Nucleus accumbens (tissue), 56 donors: ENCODE results near the gene ELL3.
A peak's percentile ranks its signal among the peaks of the same experiment; 100 is the strongest.
"Not testable (repeated sequence)": the region's sequence is repeated elsewhere in the genome, so short reads cannot be mapped to it uniquely, and the experiment has no call there.

ENCODE experiments used
- DNase-seq, 56 donors: peaks; one replicate each; lab custom pipeline; 2025; lab: John Stamatoyannopoulos, UW

Gene ELL3, protein sequence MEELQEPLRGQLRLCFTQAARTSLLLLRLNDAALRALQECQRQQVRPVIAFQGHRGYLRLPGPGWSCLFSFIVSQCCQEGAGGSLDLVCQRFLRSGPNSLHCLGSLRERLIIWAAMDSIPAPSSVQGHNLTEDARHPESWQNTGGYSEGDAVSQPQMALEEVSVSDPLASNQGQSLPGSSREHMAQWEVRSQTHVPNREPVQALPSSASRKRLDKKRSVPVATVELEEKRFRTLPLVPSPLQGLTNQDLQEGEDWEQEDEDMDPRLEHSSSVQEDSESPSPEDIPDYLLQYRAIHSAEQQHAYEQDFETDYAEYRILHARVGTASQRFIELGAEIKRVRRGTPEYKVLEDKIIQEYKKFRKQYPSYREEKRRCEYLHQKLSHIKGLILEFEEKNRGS

DNA sequence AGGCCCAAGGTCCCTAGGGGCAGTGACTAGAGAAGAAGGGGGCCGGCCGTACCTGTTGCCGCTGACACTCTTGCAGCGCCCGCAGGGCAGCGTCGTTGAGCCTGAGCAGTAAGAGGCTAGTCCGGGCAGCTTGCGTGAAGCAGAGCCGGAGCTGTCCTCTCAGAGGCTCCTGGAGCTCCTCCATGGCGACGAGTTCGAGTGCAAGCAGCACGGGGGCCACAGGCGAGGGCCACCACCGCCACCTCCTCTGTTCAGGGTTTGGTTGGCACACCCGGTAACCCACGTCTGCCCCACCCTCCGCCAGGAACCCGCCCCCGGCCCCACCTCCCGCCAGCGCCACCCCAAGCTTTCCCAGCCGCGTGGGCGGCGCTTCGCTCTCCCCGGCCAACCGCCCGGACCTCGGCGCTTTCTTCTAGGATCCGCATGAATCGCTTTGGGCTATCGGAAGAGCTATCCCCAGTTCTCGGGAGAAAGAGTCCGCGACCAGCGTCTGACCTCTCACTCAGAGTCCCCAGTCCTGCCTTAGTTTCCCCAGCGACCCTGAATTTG is at the start of gene ELL3:
ELL3 (minus strand) TSS at position 249 of the 549 bp plus-strand sequence; CDS start at position 184, 65 bp downstream.
- peak in 42 of 56 donors; percentile 15 to 73 (median 48) for DNase-seq

DNA sequence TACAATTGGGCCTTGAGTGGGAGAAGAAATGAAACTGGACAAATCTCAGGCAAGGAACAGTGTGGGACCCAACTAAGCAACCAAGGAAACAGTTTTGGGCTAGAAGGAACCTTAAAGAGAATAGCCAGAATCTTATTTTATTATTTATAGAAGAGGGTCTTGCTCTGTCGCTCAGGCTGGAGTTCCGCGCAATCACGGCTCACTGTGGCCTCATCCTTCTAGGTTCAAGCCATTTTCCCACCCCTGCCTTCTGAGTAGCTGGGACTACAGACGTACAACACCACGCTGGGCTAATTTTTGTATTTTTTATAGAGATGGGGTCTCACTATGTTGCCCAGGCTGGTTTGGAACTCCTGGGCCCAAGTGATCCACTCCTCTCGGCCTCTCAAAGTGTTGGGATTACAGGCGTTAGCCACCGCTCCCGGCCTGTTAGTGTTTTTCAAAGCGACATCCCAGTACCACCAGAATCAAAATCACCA is 49.3 kb upstream of the ELL3 start:
- DNase-seq = no peak

DNA sequence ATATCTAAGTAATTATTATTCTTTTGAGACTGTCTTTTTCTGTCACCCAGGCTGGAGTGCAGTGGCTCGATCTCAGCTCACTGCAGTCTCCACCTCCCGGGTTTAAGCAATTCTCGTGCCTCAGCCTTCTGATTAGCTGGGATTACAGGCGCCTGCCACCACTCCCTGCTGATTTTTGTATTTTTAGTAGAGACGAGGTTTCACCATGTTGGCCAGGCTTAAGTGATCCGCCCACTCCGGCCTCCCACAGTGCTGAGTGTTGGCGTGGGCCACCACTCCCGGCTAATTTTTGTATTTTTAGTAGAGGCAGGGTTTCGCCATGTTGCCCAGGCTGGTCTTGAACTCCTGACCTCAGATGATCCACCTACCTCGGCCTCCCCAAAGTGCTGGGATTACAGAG is 48.5 kb upstream of the ELL3 start:
- DNase-seq = not testable (repeated sequence)

DNA sequence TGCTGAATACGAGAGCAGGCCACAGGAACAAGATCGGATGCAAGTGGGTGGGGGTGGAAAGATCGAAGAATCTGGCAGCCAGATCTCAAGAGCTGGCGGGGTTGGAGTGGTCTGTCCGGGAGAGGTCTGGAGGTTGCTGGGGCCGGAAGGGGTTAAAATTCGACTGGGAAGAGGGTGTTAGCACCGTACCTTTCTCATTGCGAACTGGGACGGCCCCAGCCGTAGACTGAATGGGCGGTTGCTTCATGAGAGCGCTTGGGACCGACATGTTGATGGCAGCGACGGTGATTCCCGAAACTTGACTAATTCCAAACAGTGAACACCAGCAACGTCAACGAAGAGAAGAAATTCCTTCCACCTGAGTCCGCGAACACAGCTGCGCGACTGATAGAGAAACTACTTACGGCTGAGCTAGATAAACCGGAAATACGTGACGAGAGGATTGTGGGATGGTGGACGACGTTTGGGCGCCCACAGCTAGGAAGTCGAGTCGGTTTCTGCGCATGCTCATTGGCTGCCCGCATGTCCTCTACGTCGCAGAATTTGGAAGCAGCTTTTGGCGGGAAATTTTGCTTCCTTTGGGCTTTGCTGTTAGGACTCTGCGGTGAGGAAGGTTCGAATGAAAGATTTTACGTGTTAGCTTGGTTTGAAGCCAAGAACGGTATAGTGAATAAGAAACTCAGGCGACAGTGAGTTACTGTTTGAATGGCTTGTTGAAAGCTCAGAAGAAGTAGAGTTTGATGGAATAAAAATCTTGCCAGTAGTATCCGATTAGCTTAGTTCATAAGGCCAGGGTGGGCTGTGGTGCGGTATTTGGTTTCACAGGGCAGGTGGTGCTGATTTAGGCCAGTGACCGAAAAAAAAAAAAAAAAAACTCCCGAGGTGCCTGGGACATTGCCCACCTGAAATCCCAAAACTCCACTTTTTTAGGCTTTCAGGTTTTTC is 47.8 kb upstream of the ELL3 start, which contains the start of gene MFAP1:
MFAP1 (minus strand) TSS at position 389 of the 945 bp plus-strand sequence; CDS start at position 268, 121 bp downstream.
- peak; percentile 29 to 97 (median 90) for DNase-seq

DNA sequence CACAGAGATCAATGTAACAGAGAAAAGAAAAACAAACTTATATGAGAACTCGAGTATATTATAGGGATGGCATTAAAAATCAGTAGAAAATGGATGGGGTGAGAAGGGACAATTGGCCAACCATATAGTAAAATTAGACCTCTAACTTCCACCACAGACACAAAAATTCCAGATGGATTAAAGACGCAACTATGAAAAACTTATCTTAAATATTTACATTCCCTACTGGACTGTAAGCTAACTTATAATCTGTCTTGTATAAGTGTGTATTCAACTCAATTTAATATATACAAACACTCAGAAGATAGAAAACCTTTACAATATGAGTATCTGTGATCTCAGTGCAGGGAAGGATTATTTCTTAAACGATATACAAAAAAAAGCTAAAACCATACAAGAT is 44.7 kb upstream of the ELL3 start:
- no peak for DNase-seq

DNA sequence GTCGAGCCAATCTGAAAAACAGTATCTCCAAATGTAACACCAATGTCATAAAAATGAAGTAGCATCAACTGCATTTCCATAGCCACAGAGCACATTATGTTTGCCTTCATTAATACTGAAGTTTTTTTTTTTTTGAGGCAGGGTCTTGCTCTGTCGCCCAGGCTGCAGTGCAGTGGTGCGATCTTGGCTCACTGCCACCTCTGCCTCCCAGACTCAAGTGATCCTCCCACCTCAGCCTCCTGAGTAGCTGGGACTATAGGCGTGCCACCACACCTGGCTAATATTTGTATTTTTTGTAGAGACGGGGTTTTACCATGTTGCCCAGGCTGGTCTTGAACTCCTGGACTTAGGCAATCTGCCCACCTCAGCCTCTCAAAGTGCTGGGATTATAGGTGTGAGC is 38.3 kb upstream of the ELL3 start:
- not testable (repeated sequence) for DNase-seq

DNA sequence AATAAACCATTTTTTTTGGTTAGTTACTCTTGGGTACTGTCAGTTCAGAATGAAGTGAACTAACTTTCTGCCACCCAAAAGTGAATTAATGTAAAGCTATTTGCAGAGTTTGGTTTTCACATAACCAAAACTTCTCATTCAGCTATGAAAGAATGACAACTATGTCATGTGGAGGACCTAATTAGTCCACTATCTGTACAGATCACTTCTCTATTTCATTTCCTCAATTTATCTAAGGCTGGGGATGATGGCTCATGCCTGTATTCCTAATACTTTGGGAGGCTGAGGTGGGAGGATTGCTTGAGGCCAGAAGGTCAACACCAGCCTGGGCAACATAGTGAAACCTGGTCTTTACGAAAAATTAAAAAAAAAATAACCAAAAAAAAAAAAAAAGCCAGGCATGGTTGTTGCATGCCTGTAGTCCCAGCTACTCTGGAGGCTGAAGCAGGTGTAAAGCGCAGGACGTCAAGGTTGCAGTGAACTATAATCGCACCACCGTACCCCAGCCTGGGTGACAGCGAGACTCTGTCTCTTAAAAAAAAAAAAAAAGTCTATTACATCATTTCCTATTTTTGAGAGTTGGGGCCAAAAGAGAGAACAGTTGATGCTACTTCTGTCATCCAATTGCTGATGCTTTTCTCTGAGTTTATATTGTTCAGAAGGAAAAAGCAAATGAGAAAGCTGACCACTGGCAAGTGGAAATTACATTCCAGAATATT is 32.4 kb upstream of the ELL3 start:
- DNase-seq = no peak

DNA sequence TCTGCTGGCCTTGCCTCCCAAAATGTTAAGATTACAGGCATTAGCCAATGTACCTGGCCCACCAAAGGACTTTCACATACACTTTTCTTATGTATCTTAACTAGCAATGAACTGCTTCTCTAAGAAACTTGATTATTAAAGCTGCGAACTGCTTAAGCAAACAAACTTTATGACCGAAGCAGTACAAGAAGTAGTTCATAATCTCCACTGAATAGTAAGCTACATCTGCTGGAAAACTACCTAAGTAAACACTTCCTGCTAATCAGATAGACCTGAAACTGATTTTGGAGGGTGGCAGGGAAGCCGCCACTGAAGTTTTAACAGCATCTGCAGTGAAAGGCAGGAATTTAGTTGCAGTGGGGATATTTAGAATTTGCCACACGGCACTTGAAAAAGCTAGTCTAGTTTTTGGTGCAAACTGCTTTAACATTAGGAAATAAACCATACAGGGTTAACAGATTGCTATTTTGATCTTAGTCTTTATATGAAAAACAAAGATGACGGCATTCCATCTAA is 31.7 kb upstream of the ELL3 start:
- DNase-seq = no peak

DNA sequence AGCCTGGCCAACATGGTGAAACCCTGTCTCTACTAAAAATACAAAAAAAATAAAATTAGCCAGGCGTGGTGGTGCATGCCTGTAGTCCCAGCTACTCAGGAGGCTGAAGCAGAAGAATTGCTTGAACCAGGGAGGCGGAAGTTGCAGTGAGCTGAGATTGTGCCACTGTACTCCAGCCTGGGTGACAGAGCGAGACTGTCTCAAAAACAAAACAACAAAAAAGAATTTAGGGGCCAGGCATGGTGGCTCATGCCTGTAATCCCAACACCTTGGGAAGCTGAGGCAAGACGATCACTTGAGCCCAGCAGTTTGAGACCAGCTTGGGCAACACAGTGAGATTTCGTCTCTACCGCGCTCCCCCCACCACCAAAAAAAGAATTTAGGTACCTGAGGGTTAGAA is 25.9 kb upstream of the ELL3 start:
- DNase-seq = not testable (repeated sequence)

DNA sequence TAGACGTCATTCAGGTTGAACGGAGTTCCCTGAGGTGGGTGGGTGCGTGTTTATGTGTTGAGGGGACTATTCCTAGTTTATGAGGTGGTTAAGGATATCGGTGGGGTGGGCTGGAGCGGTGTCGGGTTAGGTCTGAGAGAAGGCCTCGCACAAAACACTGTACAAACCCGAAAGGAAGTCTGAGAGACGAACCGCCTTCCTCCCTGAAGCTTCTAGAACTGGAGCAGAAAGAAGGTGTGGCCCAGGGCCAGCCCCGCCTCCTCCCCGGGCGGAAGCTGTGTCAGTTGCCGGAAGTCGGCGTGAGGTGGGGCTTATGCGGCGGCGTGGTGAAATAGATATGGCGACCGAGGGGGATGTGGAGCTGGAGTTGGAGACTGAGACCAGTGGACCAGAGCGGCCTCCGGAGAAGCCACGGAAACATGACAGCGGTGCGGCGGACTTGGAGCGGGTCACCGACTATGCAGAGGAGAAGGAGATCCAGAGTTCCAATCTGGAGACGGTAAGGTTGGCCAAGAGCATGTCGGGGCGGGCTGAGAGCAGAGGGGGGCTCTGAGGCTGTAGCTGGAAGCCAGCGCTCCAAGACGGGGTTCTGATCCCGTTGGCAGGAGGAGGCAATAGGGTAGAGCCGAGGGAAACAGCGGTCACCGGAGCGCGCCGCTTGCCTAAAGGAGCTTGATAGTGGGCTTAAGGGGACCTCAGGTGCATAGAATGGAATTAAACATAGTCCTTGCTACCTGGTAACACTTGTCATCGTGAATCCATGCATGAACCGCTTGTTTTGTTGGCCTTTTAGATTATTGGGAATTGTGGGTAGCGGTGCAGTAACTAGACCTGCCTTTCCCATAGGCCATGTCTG is 23.7 kb upstream of the ELL3 start, which contains the start of gene HYPK:
HYPK (plus strand) TSS at position 314 of the 856 bp plus-strand sequence; CDS start at position 338, 24 bp downstream.
- DNase-seq = peak; percentile 32 to 95 (median 90)

DNA sequence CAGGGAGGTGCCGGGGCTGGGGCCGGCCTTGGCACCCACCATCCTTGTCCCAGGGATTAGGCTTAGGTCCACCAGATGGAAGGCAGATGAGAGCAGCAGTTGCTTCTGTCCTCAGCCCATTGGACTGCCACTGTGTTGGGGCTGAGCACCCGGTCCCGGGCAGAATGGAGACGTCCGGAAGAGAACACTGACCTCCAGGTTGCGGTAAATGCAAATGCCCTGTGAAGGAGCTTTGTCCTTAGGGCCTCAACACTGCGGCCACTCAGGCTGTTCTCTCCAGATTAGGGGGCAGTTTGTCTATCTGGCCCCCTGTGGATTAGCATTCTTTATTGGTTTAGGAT is 23.1 kb upstream of the ELL3 start, which contains the start of gene SERINC4:
SERINC4 (minus strand) TSS at position 276 of the 341 bp plus-strand sequence; CDS start at position 42, 234 bp downstream.
- peak in 1 of 56 donors; percentile 50 for DNase-seq

DNA sequence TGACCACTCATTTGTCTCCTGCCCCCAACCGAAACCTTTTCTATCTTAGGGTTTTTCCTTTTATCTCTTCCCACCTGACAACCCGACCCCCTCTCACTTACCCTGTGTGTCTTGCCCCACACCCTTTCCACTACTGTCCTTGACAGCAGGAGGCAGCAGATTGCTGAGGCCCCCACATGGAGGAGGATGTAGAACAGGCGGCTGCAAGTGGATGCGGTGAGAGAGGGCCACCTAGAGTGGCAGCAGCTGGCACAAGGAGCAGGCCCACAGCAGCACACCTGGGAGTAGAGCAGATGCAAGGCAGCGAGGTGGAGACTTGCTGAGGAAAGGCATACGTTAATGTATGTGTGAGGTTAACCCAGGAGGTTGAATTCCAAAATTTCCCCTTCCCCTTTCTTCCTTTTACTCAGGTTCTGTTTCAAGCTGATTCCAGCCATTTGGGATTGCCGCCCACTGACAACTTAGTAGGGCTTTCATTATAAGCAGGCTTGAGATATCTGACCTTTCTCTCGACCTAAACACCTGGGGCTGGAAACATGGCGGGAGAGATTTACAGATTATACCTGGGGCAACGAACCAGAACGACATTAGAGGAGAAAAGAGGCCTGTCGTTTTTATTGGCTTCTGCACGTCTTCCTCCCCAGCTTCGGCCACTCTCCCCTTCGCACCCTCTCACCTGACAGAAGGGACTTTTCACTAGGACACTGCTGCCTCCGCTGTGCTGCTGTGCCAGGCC is 22.6 kb upstream of the ELL3 start:
- peak in 1 of 56 donors; percentile 14 for DNase-seq

DNA sequence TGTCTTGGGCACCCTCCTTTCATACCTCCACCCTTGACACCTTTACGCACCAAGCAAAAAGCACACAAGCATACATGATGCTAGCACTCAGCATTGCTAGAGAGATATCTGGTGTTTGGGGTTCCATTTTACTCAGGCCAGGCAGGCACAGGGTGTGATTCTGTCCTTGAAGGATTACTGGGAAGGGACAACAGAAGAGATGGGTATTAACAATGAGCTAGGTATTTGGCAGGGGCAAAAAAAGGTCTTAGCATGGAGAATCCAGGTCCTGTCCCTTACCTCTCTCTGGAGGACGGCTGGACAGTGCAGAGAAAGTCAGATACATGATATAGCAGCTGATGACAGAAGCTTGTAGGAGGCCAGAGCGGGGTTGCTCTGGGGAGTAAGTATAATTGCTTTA is 19.8 kb upstream of the ELL3 start:
- no peak for DNase-seq

DNA sequence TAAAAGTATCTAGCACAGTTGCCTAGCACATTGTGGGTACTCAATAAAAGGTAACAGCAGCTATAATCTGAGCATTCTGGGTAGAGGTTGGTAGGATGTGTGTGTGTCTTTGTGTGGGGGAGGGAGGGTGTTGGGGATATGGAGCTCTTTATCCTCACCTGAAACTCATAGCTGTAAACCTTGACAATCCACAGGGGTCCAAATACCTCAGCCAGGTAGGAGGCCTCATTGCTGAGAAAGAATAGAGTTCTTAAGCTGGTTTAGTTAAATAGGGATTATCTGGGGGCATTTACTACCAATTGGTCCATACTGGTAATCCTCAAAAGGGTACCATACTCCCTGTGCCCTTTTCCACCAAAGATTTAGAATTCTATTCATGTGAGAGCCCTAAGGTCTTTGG is 19.2 kb upstream of the ELL3 start:
- DNase-seq = no peak

DNA sequence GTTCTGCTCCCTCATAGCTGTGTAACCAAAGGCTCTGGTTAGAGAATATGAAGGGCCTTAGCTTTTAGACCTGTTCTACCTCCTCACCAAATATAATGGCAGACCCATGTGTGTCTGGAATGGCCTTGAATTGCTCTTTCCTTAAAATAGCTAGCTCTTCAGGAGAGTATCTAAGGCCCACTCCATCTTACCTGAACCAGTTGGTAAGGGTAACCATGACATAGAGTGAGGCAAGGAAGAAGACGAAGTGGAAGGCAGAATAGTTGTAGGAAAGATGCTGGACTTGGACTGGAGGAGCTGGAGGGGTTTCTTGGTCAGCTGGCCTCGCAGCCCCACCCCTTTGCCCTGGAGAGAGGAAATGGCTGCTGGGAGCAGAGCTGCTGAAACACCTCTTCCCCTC is 18.4 kb upstream of the ELL3 start:
- DNase-seq = no peak

DNA sequence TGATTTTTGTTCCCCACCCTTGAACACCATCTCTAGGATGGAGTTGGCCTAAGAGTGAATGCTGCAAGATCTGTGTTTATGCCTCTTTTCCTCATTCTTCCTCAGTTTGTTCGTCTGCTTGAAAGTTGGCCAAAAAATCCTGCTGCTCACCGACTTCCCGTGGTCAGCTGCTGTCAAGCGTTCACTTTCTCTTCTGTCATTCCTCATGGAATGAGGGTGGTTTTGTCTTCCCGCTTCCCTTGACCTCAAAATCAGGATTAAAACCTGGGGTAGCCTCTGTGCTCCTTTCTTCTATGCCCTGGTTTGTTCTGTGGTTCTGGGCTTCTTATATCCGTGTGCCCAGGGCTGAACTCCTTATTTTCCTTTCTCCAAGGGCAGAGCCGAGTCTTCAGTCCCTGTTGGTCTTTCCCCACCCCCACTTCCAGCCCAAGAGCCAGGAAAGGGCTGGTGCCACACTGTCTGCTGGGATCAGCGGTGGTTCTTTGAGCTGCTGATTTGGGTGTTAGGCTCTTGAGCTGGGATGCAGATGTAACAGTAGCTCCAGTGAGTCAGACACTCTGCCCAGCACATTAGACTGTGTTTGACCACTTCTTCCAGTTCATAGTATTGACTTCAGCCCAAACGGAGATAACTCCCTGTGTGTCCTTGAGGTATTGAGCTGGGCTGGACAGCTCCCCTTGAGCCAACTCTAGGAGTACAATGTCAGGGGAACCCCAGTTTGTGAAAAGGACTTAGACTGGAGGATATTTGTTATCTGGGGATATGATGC is 17.7 kb upstream of the ELL3 start:
- no peak for DNase-seq

DNA sequence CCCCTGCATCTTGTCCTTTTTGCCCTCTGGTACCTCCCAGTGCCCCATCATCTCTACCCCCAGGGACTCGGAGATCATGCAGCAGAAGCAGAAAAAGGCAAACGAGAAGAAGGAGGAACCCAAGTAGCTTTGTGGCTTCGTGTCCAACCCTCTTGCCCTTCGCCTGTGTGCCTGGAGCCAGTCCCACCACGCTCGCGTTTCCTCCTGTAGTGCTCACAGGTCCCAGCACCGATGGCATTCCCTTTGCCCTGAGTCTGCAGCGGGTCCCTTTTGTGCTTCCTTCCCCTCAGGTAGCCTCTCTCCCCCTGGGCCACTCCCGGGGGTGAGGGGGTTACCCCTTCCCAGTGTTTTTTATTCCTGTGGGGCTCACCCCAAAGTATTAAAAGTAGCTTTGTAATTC is 16.9 kb upstream of the ELL3 start:
- DNase-seq = no peak
